Inferior parietal cortex (tissue), 1 donor: ENCODE results near the gene AAK1.
"Not testable (repeated sequence)": the region's sequence is repeated elsewhere in the genome, so short reads cannot be mapped to it uniquely, and the experiment has no call there.

Source experiments
- DNase-seq: peaks from one replicate; pipeline ENCODE4 v3.0.0-alpha.2; 2016; ENCODE audit errors: extremely low spot score

AAK1 gene

DNA sequence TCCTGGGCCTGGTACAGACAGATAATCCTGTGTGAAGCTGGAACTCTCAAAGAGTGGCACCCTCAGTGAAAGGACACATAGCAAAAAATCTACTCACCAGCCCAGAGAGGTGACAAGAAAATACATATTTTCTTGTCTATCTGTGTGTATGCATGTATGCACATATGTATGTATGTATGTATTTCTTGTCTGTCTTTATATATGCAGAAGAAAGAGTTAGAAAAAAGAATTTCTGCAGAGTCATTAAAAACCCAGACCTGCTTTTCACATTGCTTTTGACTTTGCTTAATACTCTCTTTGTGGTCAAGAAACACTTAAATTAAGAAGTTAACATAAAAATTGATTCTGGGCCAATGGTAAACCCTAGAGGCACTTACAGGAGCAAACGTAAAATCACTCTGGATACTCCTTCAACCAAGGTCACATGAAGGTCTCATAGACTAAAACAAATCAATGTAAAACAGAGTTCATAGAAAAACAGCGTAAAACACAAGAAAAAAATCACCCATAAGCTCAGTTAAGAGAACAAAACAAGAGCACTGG is 16.5 kb upstream of the AAK1 start:
- DNase-seq: no peak

GRCh38 chr2:69659349-69659748 is 15.8 kb upstream of the AAK1 start:
- DNase-seq: no peak

GRCh38 chr2:69652206-69652605 is 8.7 kb upstream of the AAK1 start:
- no peak for DNase-seq

- not testable (repeated sequence) for DNase-seq
Measured at GRCh38 chr2:69647196-69647595, 3.7 kb upstream of the AAK1 start.

DNA sequence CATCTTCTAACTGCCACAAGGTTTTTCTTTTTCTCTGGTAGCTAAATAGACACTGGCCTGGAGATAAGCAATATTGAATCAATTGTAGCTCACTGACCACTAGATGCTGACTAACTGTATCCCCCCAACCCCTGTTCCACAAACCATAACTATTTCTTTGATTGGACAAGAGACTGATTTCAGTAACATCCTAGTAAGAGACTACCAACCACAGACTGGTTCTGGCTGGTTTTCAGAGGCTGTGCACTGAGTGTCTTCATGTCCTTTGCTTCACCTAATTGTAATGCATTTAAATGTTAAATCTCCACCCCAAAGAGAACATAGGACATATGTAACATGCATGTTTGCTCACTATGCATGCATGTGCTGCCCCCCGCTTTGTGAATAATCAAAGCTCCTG is 3.2 kb upstream of the AAK1 start:
- DNase-seq: no peak

DNA sequence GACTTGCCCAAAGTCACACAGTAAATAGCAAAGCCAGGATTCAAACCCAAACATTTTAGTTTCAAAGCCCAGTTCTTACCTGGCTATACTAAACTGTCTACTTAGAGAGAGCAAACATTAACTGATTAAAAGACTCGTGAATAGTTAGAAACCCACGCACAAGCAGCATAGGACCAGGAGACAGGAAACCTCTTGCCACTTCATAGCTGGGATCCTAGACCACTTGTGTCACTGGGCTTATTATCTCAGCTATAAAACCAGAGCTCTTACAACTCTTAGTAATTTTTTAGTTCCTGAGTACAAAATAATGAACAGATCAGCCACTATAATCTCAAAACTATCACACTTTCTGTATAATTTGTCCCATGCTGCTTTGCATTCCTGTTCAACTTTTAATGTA is 2.4 kb upstream of the AAK1 start:
- DNase-seq: no peak

GRCh38 chr2:69645031-69645431 is 1.5 kb upstream of the AAK1 start:
- DNase-seq: no peak

- DNase-seq: no peak
Measured at GRCh38 chr2:69644506-69644979, 1.0 kb upstream of the AAK1 start.

GRCh38 chr2:69642709-69643601 is 584 bp downstream of the AAK1 start:
- DNase-seq: no peak

GRCh38 chr2:69641887-69642708 is 1.4 kb downstream of the AAK1 start:
- DNase-seq: no peak

DNA sequence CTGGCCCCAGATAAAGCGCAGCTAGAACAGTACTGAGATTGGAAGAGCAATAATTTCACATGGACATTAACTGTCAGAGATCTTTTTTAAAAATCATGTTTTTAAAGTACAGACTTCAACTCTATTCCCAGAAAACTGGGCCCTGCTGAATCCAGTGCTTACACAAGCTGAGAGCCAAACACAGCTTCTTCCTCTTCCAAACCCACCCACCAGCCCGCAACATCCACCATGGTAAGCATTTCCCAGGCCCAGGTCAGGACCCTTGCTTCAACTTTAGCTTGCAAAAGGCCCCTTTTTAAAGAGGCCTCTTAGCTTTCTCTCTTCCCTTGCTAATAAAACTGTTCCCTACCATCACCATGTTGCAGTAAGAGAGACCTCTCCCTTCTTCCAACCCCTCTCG is 2.1 kb downstream of the AAK1 start:
- no peak for DNase-seq

DNA sequence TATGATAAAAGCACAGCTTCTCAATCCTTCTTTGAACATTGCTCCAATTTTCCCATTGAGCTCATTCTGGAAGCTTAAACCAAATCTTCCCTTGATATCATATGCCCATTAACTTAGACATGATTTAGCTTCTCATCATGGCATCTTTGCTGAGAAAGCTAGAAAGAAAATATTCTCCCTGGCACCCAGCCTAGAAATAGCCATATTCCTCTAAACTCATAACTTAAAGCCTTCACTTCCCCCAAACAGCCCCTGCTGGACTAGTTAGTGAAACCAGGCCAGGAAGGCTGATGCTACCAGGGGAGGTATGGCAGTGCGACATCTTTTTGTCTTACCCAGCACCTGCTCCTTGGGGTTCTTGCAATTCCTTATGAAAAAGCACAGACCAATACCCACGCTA is 4.3 kb downstream of the AAK1 start:
- DNase-seq: no peak

DNA sequence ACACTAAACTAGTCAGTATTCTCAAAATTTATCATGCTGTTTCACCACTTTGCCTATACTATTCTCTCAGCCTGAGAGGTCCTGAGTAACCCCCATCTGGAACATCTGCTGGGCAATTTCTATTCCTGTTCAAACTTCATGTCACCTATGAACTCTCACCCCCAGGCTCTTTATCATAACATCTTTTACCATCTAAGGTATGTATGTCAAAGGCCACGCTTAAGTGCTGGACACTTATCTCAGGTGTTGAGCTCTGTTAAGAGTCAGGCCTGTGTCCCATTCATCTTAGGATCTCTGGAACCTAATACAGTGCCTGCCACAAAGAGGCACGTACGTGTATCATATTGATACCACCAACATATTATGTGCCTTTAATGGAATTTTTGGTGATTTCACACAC is 4.9 kb downstream of the AAK1 start:
- DNase-seq: no peak

GRCh38 chr2:69637923-69638322 is 5.6 kb downstream of the AAK1 start:
- no peak for DNase-seq

- DNase-seq: no peak
Measured at GRCh38 chr2:69636395-69636794, 7.1 kb downstream of the AAK1 start.

DNA sequence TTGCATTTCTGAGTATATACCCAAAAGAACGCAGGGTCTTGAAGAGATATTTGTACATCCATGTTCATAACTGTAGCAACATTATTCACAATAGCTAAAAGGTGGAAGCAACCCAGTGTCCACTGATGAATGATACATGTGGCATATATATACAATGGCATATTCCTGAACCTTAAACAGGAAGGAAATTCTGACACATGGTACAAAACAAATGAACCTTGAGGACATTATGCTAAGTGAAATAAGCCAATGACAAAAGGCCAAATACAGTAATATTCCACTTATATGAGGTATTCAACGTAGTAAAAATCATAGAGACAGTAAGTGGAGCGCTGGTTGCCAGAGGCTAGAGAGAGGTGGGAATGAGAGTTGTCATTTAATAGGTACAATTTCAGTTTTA is 8.1 kb downstream of the AAK1 start:
- no peak for DNase-seq

- no peak for DNase-seq
Measured at GRCh38 chr2:69634196-69634821, 9.2 kb downstream of the AAK1 start.

- DNase-seq: no peak
Measured at GRCh38 chr2:69631402-69631801, 12.1 kb downstream of the AAK1 start.

- no peak for DNase-seq
Measured at GRCh38 chr2:69629921-69630608, 13.5 kb downstream of the AAK1 start.

GRCh38 chr2:69628325-69629021 is 15.1 kb downstream of the AAK1 start:
- DNase-seq: no peak
